A673 (cell line): ENCODE results near the gene ALOX12B. TPM values are rescaled to one million over a fixed set of nuclear protein-coding genes. Genes with fewer than 3 reads are reported as not detected.

Experiments used
- BruUV-seq: library from RNA; stranded (reverse); fragments of 400-500 nt; replicated peaks from 2 replicates; lab custom pipeline; 2021; lab: Mats Ljungman, UMichigan
- CTCF ChIA-PET: fragments of 300-600 bp; sonication (Branson Sonifier 250); formaldehyde crosslinking; loops from one replicate; lab custom pipeline; 2022; ENCODE audit warnings: antibody characterized with exemption; lab: Charles Lee
- POLR2A ChIA-PET: fragments of 300-600 bp; sonication (Branson Sonifier 250); formaldehyde crosslinking; loops from one replicate; lab custom pipeline; 2022; ENCODE audit warnings: antibody characterized with exemption; ENCODE audit not compliant: low non-redundant PET; lab: Charles Lee
- DNase-seq: peaks from one replicate; pipeline ENCODE4 v3.0.0-alpha.2; 2015; ENCODE audit warnings: low spot score
- H3K27ac ChIP-seq: fragments of 200-600 bp; sonication (generic); 2 replicates; pipeline ENCODE4 v1.5.1; 2016; ENCODE audit warnings: mixed run types, low read depth, mild to moderate bottlenecking, mixed read lengths, antibody characterized with exemption, low read length; ENCODE audit not compliant: poor library complexity, severe bottlenecking
- H3K27me3 ChIP-seq: fragments of 200-600 bp; sonication (generic); replicated peaks from 2 replicates; pipeline ENCODE4 v1.6.1; 2017; ENCODE audit warnings: mixed run types, low read depth, mild to moderate bottlenecking, mixed read lengths, antibody characterized with exemption, low read length; ENCODE audit not compliant: insufficient read depth, poor library complexity
- H3K36me3 ChIP-seq: fragments of 200-600 bp; sonication (generic); 2 replicates; pipeline ENCODE4 v1.6.1; 2016; ENCODE audit warnings: mixed run types, mild to moderate bottlenecking, mixed read lengths, antibody characterized with exemption, low read length; ENCODE audit not compliant: insufficient read depth, poor library complexity, severe bottlenecking
- H3K4me1 ChIP-seq: fragments of 200-600 bp; sonication (generic); 2 replicates; pipeline ENCODE4 v1.6.1; 2017; ENCODE audit warnings: mixed run types, mild to moderate bottlenecking, mixed read lengths, antibody characterized with exemption, low read length; ENCODE audit not compliant: insufficient read depth, poor library complexity, severe bottlenecking
- H3K4me3 ChIP-seq: fragments of 200-600 bp; sonication (generic); 2 replicates; pipeline ENCODE4 v1.5.1; 2016; ENCODE audit warnings: low read depth, mixed run types, mild to moderate bottlenecking, mixed read lengths, low read length; ENCODE audit not compliant: poor library complexity, severe bottlenecking
- H3K9me3 ChIP-seq: fragments of 200-600 bp; sonication (generic); 2 replicates; pipeline ENCODE4 v1.6.1; 2016; ENCODE audit warnings: mixed run types, low read depth, mild to moderate bottlenecking, mixed read lengths, antibody characterized with exemption, low read length; ENCODE audit not compliant: poor library complexity, severe bottlenecking
- EZH2 ChIP-seq: fragments of 200-600 bp; sonication (generic); IDR thresholded peaks from 2 replicates; pipeline ENCODE4 v1.6.1; 2017; ENCODE audit warnings: borderline replicate concordance, low read depth, mild to moderate bottlenecking, mixed read lengths, antibody characterized with exemption, low read length; ENCODE audit not compliant: poor library complexity, severe bottlenecking
- intact Hi-C: fragments of 100-400 bp; cut with micrococcal nuclease; formaldehyde crosslinking; loops from one replicate; pipeline ENCODE4 v1.10.0; 2022; ENCODE audit not compliant: unreplicated experiment
- total RNA-seq: library from RNA; stranded (reverse); gene quantifications from 2 replicates; pipeline ENCODE4 v1.2.3, GENCODE V29; 2021
- TF ChIP-seq, protein P1 (sequence below): fragments of 300-800, 200-600 bp; sonication (generic); conservative IDR thresholded peaks from 2 replicates; pipeline ENCODE4 v1.5.1; 2017; ENCODE audit warnings: low read depth, mild to moderate bottlenecking, antibody characterized with exemption, low read length, moderate library complexity, mixed read lengths

ALOX12B gene
- total RNA-seq, 1 experiment from 2014 or later = 0.39 TPM

DNA sequence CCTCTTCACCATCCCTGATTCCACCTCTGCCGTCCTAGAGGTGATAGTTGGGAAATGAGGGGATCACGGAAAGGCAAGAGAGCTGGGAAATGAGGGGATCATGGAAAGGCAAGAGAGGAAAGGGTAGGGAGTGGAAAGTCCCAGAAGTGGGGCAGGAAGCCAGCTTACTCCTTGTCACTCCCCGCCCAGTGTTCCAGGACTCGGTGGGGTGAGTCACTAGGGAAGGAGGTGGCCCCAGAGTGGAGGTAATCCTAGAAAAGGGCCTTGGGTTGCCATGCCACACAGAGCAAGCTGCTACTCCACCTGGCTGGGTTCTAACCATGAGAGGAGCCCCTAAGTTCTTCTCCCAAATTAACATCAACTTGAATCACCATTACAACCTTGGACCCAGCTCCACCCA, 16.0 kb upstream of the ALOX12B start:
- CTCF ChIA-PET = no interaction called here
- H3K4me3 ChIP-seq = no peak overlapping the region
- no peak overlapping the region for H3K27ac ChIP-seq
- intact Hi-C loops = no loop called here
- no TSS peak for BruUV-seq
- no peaks in the 10 kb centered on the region for H3K36me3 ChIP-seq
- DNase-seq = no peak
- H3K27me3 ChIP-seq = no peaks in the 10 kb centered on the region
- H3K4me1 ChIP-seq = no peaks in the 10 kb centered on the region
- TF ChIP-seq EZH2 = no peak
- TF ChIP-seq, protein P1, sequence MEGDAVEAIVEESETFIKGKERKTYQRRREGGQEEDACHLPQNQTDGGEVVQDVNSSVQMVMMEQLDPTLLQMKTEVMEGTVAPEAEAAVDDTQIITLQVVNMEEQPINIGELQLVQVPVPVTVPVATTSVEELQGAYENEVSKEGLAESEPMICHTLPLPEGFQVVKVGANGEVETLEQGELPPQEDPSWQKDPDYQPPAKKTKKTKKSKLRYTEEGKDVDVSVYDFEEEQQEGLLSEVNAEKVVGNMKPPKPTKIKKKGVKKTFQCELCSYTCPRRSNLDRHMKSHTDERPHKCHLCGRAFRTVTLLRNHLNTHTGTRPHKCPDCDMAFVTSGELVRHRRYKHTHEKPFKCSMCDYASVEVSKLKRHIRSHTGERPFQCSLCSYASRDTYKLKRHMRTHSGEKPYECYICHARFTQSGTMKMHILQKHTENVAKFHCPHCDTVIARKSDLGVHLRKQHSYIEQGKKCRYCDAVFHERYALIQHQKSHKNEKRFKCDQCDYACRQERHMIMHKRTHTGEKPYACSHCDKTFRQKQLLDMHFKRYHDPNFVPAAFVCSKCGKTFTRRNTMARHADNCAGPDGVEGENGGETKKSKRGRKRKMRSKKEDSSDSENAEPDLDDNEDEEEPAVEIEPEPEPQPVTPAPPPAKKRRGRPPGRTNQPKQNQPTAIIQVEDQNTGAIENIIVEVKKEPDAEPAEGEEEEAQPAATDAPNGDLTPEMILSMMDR = no peak
- POLR2A ChIA-PET = no interaction called here
- H3K9me3 ChIP-seq = no peaks in the 10 kb centered on the region

DNA sequence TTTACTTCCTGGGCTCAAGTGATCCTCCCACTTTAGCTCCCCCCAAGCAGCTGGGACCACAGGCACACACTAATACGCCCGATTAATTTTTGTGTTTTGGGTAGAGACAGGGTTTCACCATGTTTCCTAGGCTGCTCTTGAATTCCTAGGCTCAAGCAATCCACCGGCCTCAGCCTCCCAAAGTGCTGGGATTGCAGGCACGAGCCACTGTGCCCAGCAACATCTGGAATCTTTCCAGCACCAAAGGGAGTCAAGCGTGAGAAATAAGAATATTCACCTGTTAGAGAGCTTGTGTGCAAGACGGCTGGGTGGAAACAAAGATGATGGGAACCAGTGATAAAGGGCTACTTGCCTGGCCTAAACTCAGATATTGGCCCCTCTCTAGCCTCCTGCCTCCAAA, 14.2 kb upstream of the ALOX12B start:
- H3K4me1 ChIP-seq = no peaks in the 10 kb centered on the region
- H3K4me3 ChIP-seq = no peak overlapping the region
- no peak for TF ChIP-seq EZH2
- TF ChIP-seq, protein P1 = no peak
- H3K36me3 ChIP-seq = no peaks in the 10 kb centered on the region
- ChIA-PET POLR2A (interaction anchor here (0.7 kb wide), 1 partner anchor 22 kb away, joined by 4 read pairs; no protein-coding TSS in a partner anchor), CTCF (no interaction called here)
- no peaks in the 10 kb centered on the region for H3K9me3 ChIP-seq
- no peak for DNase-seq
- no peak overlapping the region for H3K27ac ChIP-seq
- no peaks in the 10 kb centered on the region for H3K27me3 ChIP-seq
- BruUV-seq = no TSS peak
- intact Hi-C loops = no loop called here

DNA sequence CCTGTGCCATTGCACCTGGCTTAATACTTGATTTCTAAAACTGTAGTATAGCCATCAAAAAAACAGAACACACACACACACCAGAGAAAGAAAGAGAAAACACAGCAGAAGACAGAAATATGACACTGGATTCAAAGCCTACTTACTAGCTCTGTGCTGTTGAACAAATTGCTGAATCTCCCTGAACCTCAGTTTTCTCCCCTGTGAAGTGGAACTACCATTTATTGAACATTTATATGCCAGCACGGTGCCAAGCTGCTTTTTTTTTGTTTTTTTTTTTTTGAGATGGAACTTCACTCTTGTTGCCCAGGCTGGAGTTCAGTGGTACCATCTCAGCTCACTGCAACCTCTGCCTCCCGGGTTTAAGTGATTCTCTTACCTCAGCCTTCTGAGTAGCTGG, 13.2 kb upstream of the ALOX12B start:
- DNase-seq = no peak
- Histone ChIP-seq H3K4me3 (no peak overlapping the region), H3K27ac (no peak overlapping the region), H3K4me1 (no peaks in the 10 kb centered on the region), H3K36me3 (no peaks in the 10 kb centered on the region), H3K27me3 (no peaks in the 10 kb centered on the region), H3K9me3 (no peaks in the 10 kb centered on the region)
- ChIA-PET POLR2A (no interaction called here), CTCF (interaction anchor here (0.6 kb wide), 1 partner anchor 113 kb away, joined by 4 read pairs; no protein-coding TSS in a partner anchor)
- TF ChIP-seq, protein P1 = no peak
- TF ChIP-seq EZH2 = no peak
- intact Hi-C loops = no loop called here
- BruUV-seq = no TSS peak
